ENCODE results near the gene LRP1B.
"Not testable (repeated sequence)": the region's sequence is repeated elsewhere in the genome, so short reads cannot be mapped to it uniquely, and the experiment has no call there.

Gene LRP1B

DNA sequence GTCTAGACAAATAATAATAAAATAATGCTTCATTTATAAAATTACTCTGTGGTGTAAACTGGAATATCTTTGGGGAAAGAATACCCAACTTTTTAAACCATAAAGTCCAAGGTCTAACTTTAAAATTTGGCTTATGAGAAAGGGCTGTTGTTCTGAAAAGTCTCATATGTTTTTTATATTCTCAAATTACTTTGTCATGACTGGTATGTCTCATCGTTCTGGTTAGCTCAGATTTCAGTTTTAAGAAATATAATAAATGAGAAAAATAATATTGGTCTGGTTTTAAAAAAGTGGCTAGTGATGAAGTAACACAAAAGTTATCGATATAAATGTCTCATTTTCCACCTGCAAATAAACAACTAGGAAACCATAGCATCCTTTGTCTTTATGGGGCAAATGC is 1658.1 kb downstream of the LRP1B start:
- DNase-seq: no peak

- DNase-seq: no peak
These were observed 1665.5 kb downstream of the LRP1B start for GRCh38 chr2:140465301-140465700.

- no peak for DNase-seq
These were observed 1667.8 kb downstream of the LRP1B start for GRCh38 chr2:140462990-140463389.

DNA sequence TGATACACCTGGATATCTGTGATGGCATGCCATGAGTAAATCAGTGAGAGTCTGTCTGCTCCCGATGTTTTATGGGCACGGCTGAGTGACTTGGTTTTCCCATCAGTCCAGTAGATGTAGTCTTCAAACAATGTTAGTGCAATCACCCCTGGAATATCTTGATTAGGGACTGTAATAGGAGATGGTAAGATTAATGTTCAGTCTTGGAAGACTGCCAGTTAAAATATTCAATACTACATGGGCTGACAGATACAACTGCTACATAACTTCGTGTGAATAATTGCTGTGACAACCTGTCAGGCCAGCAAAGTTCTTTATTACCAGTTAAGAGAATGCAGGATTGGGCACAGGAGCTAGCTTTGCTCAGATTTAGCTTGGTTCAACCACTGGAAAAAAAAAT is 1673.3 kb downstream of the LRP1B start:
- DNase-seq: no peak

- DNase-seq: no peak
These were observed 1675.5 kb downstream of the LRP1B start for GRCh38 chr2:140455315-140455714.

DNA sequence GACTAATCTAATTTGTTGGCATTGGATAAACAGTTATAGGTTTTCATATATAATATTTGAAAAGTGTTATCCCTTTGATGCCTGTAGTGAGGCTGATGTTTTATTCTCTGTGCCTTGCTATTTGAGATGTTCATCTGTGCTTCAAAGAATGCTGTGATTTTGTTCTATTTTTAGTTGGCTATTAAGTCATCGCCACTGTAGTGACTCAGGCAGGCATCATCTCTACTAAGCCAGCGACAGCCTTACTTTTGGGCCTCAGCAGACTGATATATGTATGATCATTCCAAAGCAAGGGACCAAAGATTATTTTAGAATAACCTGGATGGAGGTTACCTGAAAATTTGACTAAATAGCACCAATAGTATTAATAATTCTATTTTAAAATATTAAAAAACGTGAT is 1676.1 kb downstream of the LRP1B start:
- DNase-seq: no peak

- DNase-seq: no peak
These were observed 1679.5 kb downstream of the LRP1B start for GRCh38 chr2:140451324-140451723.

GRCh38 chr2:140442319-140442718 is 1688.5 kb downstream of the LRP1B start:
- DNase-seq: no peak

- DNase-seq: no peak
These were observed 1690.0 kb downstream of the LRP1B start for GRCh38 chr2:140440815-140441214.

DNA sequence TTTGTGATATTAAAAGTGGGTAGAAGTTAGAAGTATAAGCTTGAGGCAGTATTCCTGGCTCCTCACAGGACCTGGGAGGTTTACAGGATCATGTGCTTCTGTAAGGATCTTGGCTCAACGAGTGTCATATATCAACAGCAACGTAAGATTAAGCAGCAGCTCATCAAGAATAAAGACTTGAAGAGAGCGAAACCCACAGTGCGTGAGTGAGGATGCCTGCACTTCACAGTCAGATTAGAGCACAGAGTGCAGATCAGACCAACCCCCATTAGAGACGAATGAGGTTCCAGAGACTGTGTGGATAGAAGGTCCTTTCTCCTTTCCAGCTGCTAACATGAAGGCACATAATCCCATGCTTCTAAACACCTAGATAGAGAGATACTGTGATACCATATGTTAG is 1693.9 kb downstream of the LRP1B start:
- no peak for DNase-seq

DNA sequence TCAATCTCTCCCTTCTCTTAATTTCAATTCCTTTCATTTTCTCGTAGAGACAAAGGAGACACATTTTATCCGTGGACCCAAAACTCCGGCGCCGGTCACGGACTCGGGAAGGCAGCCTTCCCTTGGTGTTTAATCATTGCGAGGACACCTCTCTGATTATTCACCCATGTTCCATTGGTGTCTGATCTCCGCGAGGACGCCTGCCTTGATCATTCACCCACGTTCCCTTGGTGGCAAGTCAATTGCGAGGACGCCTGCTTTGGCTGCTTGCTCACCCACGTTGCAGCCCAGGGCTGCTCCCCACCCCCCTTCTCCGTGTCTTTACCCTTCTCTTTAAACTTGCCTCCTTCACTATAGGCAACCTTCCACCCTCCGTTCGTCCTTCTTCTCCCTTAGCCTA is 1703.8 kb downstream of the LRP1B start:
- not testable (repeated sequence) for DNase-seq

DNA sequence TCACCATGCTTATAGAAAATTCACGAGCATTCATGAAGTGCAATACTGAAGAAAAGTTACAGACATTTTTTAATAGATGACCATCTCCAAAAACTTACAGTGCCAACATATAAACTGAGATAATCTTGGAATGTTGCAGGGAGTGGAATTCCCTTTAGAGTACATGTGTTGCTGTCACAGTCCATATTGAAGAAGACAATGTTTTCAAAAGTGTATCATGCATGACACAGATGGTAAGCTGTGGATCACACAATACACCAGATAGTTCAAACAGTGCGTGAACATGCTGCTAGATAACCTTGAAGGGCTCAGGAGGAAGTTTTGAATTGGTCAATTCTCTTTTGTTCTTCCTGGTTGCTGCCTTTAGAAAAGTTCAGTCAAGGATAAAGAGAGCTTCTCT is 1706.3 kb downstream of the LRP1B start:
- no peak for DNase-seq

GRCh38 chr2:140422759-140423158 is 1708.1 kb downstream of the LRP1B start:
- DNase-seq: no peak

DNA sequence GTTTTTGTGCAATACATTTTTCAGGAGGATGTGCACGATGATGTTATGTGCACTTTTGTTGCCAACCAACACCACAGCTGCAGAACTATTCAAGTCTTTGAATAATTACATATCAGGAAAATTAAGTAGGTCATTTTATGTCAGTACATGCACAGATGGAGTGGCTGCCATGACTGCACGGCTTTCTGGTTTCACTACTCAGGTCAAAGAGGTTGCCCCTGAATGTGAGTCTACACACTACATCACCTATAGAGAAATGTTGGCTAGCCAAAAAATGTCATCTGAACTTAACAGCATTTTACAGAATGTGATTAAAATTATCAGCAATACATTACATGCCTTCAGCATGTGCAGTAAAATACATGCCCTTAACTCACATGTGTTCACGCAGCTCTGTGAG is 1713.3 kb downstream of the LRP1B start:
- DNase-seq: no peak

- no peak for DNase-seq
These were observed 1714.2 kb downstream of the LRP1B start for GRCh38 chr2:140416577-140416976.

GRCh38 chr2:140415035-140415434 is 1715.8 kb downstream of the LRP1B start:
- peak; percentile 44 for DNase-seq

- DNase-seq: no peak
These were observed 1720.1 kb downstream of the LRP1B start for GRCh38 chr2:140410695-140411094.

DNA sequence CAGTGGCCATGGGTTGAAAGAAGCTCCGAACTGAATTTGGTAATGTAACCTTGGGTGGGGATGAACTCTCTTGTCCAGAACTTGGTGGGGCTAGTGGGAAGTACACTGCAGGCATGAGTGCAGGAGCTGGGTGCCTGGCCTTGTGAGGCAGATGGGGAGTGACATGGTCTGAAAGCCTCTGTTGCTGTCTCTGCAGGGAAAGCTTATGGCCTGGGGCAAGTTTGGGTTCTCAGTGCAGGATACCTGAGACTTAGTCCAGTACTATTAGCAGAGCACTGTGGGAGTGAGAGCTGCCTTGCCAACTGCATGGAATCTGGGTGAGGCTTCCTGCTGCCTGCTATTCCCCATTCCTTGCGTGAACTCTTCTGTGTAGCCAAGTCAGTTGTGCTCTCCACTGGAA is 1729.8 kb downstream of the LRP1B start:
- DNase-seq: no peak

DNA sequence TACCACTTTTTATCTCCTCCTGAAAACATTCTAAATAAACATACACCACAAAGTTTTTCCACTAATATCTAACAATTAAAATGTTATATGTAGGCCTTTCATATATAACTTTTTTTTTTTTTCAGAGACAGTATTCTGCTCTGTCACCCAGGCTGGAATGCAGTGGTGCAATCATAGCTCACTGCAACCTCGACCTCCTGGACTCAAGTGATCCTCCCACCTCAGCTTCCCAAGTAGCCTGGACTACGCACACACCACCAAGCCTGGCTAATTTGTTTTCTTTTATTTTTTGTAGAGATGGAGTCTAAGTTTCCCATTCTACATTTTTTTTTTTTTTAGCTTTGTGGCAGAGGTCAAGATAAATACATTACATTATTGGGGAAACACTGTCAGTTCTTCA is 1738.0 kb downstream of the LRP1B start:
- no peak for DNase-seq

GRCh38 chr2:140384946-140385345 is 1745.9 kb downstream of the LRP1B start:
- DNase-seq: no peak

DNA sequence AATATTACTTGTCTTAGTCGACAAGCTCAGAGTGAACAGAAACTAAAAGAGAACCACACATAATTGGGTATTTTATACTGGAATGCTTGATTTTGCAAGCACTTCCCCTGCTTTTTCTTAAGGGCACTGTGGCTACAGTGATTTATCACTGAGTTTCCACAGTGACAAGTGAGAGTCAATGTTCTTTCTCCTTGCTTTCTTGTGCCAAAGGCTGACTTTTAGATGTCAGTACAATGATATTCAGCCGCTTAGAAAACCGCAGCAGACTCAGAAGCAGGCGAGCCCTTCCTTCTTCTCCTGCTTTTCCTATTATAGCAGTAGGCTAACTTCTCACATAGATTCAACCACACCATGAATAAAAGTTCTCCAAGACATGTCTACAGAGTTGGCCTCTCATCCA is 1747.0 kb downstream of the LRP1B start:
- DNase-seq: peak; percentile 4

- no peak for DNase-seq
These were observed 1754.1 kb downstream of the LRP1B start for GRCh38 chr2:140376686-140377085.

- DNase-seq: no peak
These were observed 1767.7 kb downstream of the LRP1B start for GRCh38 chr2:140363131-140363530.

DNA sequence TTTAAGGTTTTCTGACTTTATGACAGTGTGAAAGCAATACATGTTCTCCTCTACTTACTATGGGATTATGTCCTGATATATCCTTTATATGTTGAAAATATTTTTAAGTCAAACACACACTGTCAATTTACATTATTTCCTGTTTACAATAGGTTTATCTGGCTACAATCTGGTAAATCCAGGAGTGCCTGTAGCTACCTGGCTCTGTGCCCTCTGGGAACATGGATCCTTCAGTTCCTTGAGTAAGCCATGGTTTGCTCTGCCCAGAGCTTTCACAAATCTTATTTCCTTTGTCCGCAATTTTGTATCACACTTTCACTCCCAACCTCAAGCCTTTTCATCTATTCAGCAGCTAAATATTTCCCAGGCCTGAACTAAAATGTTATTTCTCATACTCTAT is 1768.5 kb downstream of the LRP1B start:
- DNase-seq: no peak

DNA sequence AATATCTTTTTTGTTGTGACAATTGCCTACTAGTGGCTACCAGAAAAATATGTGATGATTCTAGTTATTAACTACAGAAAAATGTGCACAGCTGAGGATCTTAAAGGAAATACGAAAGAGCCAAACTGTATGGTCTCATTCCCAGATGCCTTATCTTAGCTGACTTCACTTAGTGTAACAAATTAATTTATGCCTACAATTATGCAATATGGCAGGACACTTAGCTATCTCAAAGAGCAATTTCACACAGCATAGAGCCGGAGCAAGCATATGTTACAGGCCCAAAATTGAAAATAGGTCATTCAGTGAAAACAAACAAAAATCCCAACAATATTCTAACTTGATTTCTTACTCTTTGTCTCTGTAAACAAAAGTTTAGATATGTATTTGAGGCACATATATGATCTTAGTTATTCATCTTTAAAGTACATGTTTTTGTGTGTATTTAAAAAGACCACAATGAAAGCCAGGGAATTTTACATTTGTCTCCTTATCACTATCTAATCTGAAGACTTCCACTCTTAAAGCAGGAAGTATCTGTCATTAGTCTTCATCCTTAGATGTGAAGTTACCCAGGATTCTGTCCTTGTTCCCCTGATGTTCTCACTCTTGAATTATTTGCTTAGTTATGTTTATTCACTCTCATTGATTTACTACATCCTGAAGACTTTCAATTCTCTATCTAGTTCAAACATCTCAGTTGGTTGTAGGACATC is 1771.6 kb downstream of the LRP1B start:
- no peak for DNase-seq

- no peak for DNase-seq
These were observed 1774.1 kb downstream of the LRP1B start for GRCh38 chr2:140356697-140357096.

All from MV-4-11 (cell line).